Hair follicular keratinocyte (primary cell): ENCODE data around the gene ZNF770. TPM values are rescaled to one million over a fixed set of nuclear protein-coding genes. Genes with fewer than 3 reads are reported as not detected.

ENCODE experiments used
- total RNA-seq: library from RNA; depleted of rRNA; stranded (reverse); fragments of >200 nt; gene quantifications from 2 replicates; pipeline ENCODE4 v1.2.3, GENCODE V29; 2015

ZNF770 gene, protein sequence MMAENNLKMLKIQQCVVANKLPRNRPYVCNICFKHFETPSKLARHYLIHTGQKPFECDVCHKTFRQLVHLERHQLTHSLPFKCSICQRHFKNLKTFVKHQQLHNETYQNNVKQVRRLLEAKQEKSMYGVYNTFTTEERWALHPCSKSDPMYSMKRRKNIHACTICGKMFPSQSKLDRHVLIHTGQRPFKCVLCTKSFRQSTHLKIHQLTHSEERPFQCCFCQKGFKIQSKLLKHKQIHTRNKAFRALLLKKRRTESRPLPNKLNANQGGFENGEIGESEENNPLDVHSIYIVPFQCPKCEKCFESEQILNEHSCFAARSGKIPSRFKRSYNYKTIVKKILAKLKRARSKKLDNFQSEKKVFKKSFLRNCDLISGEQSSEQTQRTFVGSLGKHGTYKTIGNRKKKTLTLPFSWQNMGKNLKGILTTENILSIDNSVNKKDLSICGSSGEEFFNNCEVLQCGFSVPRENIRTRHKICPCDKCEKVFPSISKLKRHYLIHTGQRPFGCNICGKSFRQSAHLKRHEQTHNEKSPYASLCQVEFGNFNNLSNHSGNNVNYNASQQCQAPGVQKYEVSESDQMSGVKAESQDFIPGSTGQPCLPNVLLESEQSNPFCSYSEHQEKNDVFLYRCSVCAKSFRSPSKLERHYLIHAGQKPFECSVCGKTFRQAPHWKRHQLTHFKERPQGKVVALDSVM
- total RNA-seq: 16.1 and 20.6 TPM in 2 replicates

DNA sequence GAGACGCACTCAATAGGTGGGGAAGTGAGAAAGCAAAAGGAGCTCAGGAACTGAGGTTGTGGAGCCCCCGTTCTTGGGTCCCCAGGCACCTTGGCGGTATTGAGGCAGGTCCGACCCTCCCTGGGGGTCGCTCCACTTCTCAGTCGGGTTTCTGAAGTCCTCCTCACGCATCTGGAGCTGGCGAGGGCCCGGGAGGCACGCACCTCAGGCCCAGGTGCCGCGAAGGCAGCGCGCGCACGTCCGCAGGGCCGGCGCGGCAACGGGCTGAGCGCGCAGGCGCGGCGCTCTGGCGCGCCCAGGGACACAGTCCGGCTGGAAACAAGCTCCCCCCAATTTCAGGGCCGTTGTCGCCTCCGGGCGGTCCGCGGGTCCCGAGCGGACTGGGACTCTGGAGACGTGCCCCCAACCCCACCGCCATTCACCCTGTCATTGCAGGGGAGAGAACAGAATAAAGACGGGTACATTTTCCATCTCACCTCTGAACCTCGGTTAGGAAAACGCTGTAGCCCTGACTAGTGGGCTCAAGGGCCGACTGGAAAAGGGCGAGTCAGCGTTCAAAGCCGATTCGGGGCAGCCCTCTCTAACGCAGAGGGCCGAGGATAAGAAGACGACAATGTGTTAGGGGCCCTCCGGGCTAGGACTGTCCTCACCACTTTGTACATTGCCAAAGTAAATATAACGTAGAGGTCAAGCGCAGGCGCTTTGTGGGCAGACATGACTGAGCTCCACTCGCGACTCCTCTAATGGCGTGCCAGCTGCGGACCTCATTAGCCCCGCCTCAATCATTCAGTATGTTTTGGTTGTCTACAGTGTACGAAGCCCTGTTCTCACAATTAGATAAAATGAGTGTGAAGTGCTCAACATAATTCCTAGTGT, at the start of gene ZNF770:
TSS of gene ZNF770 (minus strand) at position 261 of the 876 bp plus-strand sequence. CDS start 4,853 bp downstream, outside the sequence.

DNA sequence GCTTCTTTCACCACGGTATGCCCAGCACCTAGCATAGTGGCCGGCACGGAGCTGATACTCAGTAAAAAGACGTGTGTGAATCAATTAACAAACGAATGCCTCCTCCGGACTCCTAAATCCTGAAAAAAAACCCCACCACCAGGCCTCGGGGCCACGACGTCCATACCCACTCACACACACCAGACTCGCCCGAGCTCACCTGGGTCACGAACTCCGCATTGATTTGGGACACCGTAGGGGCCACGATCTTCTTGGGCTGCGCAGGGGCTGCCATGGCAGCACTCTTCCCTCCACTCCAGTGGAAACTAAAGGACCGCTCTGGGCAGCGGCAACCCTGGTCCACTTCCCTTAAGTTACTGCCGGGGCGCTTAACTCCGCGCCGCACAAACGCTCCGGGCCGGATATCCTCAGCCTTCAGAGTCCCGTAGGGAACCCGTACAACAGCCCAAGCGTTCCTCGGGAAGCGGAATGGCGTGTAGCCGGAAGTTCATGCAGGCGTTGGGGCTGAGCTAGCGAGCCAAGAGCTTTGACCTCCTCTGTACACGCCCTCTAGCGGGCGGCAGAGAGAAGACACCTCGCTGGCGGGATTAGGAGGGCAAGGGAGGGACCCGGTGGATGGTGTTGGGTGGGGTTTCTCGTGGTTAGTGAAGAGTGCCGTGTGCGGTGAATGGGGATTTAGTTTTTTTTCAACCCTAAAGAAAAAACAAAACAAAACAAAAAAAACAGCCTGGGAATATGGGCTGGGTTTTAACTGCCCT, 18.6 kb downstream of the ZNF770 start, which contains the start of gene AQR:
TSS of gene AQR (minus strand) at position 403 of the 758 bp plus-strand sequence. CDS start at position 274, 129 bp downstream.

Other genes starting within 250 kb of the ZNF770 start
- not detected in 2 replicates for gene GJD2, start 233.3 kb downstream of the ZNF770 start, total RNA-seq
- gene ACTC1, start 192.7 kb downstream of the ZNF770 start, total RNA-seq: not detected in 2 replicates
- 16.4 and 20.1 TPM in 2 replicates for gene AQR, start 18.5 kb downstream of the ZNF770 start, total RNA-seq
- not detected in 2 replicates for gene NANOGP8, start 97.0 kb upstream of the ZNF770 start, total RNA-seq